ENCODE measurements around the gene TBC1D9B. TPM values are rescaled to one million over a fixed set of nuclear protein-coding genes. Genes with fewer than 3 reads are reported as not detected.

Gene TBC1D9B
- total RNA-seq, 1 donor from 2014 or later = 41.3 TPM

GRCh38 chr5:179829732-179830435, 77.8 kb downstream of the TBC1D9B start:
- DNase-seq (ENCODE audit: low spot score) = no peak
- intact Hi-C loops (cut with DNase I) = no loop called here

DNA sequence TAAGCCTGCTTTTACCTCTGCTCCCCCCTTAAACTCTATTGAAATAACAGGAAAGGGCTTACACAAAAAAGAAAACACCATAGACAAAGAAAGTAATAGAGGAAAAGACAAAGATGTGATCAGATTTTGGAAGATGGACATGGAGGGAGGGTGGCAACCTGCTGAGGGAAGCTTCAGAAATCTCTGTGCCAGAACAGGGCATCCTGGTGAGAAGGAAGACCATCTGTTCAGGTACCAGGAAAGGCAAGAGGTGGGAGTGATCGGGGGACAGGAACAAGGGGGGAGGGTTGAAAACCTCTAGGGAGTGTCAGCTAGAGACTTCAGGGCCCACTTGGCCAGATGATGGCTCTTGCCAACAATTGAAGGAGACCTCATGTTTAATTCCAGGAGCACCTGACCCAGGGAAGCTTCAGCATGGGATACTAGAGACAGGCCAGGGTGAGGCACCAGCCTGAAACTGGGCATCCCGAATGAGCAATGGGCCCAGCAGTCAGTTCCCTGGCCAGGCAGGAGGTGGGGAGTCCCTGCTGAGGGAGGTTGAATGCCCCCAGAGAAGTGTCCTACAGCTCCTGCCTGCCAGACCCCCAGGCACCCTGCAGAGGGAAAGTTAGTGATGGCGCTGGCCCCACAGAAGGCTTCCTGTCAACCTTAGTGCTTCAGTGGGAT, 78.8 kb downstream of the TBC1D9B start:
- intact Hi-C loops (cut with DNase I) = no loop called here
- DNase-seq (ENCODE audit: low spot score) = no peak

DNA sequence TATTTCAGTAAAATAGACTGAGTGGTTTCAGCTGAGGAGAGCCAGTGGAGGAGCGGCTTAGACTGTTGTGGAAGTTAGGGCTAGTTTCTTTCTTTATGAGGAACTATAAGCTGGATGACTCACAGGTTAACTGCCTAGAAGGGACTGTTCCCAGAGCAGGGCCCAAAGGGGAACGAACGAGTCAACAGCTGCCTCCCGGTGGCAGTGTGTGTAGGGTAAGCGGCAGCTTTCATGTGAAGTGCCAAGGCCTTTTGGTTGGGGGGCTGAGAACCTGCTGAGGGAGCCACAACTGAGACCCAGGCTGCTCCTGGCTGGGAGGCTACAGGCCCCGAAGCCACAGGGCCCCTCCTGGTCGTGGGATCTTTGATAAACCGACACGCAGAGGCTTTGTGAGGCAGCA, 80.0 kb downstream of the TBC1D9B start:
- intact Hi-C loops (cut with DNase I) = no loop called here
- DNase-seq (ENCODE audit: low spot score) = no peak

DNA sequence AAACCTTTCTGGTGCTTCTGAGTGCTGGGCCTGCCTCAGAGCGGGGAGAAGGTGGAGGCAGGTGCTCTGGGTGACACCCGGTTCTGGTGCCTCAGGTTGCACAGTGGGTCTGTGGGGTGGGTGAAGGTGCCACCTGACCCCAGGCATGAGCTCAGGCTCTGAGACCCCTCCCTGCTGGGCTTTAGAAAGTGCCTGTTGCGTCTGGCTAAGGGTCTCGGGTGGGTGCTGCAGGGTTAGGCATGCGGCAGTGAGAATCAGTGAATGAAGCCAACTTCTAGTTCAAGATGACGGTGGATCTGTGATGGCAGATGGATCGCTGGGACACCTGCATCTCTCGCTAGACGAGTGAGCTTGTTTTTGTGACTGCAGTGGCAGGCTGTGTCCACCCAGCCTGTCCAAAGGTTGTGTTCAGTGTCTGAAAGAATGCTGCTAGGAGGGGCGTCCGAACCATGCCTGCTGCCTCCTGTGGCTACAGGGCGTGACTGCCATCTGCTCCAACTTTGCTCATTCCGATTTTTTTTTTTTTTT, 82.0 kb downstream of the TBC1D9B start:
- intact Hi-C loops (cut with DNase I) = no loop called here
- no peak for DNase-seq (ENCODE audit: low spot score)

DNA sequence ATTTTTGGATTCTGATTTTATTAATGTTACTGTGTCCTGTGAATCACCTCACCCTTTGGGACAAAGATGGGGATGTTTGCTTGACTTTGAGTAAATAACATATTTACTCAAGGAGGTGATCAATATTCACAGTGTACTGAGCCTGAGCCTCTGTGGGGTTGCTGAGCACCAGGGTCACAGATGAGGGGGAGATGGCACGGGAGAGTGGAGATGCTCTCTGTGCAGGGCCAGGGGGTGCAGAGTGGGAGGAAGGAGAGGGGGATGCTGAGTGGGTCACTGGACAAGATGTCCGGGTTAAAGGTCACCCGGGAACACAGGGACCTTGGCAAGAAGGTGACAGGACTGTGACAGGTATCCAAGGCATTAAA, 83.0 kb downstream of the TBC1D9B start:
- intact Hi-C loops (cut with DNase I) = no loop called here
- no peak for DNase-seq (ENCODE audit: low spot score)

- DNase-seq (ENCODE audit: low spot score) = no peak
- intact Hi-C loops (cut with DNase I) = no loop called here
Measured at GRCh38 chr5:179823937-179824744, 83.6 kb downstream of the TBC1D9B start.

GRCh38 chr5:179822444-179822990, 85.2 kb downstream of the TBC1D9B start:
- intact Hi-C loops (cut with DNase I) = no loop called here

DNA sequence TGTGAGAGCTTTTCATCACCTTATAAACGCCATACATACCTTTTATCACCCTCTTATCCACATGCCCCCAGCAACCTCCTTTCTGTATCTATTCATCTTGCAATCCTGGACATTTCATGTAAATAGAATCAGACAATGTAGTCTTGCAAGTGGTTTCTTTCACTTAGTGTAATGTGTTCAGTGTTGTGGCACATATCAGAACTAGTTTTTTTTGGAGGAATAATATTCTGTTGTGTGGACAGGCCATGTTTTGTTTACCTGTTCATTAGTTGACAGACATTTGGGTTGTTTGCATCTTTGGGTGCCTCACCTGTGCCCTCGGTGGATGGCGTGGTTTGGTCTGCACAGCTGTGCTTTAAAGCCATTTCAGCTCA, 85.7 kb downstream of the TBC1D9B start:
- no peak for DNase-seq (ENCODE audit: low spot score)
- intact Hi-C loops (cut with DNase I) = no loop called here

More at GRCh38 chr5:179822444-179822990, 85.2 kb downstream of the TBC1D9B start:
- no peak for DNase-seq (ENCODE audit: low spot score)

DNA sequence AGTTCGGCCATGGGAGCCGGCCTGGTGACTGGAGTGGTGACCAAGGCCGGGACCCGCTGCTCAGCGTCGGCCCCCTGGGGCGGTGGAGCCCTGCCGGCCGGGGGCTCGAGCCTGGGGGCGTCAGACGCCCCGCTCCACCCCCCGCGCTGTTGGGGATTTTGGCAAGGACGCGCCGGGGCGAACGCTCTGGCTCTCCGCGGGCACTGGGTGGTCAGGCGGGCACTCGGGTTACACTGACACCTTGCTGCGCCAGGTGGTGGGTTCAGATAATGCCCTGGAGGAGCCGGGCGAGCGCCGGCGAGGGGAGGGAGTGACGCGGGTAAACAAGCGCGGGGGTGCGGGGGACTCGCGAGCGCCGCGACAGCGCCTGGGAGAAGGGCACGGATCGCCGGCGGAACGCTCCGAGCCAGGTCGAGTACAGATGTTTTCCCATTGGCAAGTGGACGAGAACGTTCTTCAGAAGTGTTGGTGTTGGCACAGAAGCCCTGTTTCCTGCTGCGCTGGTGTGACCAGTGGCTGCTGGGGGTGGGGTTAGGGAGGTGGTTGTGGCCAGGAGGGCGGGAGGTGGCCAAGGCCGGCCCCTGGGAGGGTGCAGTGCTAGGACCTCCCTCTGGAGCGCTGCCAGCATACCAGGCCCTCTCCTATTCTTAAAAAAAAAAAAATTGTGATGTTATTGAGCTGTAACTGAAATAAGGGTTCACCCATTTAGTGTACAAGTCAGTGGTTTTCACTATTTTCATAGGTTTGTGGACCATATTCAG, 86.2 kb downstream of the TBC1D9B start:
- intact Hi-C loops (cut with DNase I) = loop anchor here (1.0 kb wide), 1 partner anchor 15 kb away; the partner anchor contains the start of gene MGAT4B
- DNase-seq (ENCODE audit: low spot score) = peak; percentile 98

GRCh38 chr5:179820483-179821297, 87.0 kb downstream of the TBC1D9B start, which contains the start of gene SQSTM1:
SQSTM1 (plus strand) TSS chr5:179820905; CDS start chr5:179820937, 32 bp downstream.
- DNase-seq (ENCODE audit: low spot score) = peak; percentile 94
- intact Hi-C loops (cut with DNase I) = loop anchor here (1.0 kb wide), 1 partner anchor 14 kb away; the partner anchor contains the start of gene MGAT4B

GRCh38 chr5:179820127-179820482, 87.6 kb downstream of the TBC1D9B start:
- intact Hi-C loops (cut with DNase I) = no loop called here
- no peak for DNase-seq (ENCODE audit: low spot score)

DNA sequence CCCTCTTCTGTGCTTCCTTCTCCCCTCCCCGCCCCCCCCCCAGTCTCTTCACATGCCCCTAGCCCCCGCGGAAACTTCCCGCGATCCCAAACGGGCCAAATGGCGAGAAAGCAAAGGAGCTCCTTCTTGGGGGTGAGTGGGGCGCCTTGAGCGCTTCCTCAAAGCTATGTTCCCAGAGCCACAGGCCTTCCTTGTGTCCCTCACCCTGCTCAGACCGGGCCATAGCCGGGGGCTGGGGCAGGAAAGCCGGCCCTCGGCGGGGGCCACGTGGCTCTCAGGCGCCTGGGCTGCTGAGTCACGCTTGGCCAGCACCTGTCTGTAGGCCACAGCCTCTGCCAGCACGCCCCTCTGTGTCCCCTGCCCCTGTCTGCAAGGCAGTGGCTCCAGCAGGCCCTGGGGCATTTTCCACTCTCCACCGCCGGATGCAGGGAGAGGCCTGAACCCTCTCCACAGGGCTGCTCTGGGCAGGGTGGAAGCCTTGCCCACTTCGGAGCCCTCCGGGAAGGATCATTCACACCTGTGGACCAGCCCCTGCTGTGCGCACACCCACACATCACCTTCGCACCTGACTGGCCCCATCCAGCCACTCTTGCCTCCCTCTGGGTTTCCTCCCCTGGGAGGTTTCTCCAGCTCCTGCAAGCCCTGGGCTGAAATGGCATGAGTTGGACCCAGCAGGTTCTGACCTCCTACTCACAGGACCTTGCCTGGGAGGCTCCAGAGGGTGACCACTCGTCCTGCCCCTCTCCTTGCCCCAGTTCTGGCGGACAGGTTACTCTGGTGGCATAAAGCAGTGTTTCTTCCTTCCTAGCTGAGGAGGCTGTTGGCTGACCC, 88.2 kb downstream of the TBC1D9B start:
- peak; percentile 90 for DNase-seq (ENCODE audit: low spot score)
- intact Hi-C loops (cut with DNase I) = loop anchor here (2.0 kb wide), 1 partner anchor 39 kb away; the partner anchor contains the start of gene MRNIP

DNA sequence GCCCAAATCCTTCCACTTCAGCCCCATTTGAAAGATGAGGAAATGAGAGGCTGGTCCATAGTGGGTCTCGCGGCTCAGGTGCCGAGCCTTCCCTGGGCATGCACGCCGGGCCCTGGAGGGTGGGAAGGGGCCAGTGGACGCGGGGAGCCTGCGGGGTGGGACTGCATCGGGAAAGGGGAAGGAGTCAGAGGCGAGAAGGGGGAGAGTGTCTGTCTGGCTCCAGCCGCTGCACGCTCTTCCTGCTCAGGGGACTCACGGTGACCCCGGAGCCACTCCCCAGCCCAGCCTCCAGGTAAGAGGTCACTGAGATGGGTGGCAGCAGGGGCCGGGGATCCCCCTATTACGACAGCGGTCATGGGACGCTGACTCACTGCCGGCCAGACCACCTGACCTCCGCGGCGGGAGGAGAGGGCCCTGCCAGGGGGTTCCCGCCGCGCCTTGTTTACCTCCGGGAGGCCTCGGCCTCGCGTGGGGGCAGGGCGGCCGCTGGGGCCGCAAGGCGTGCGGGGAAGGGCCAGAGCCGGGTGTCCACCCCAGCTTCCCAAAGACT, 88.9 kb downstream of the TBC1D9B start:
- peak; percentile 97 for DNase-seq (ENCODE audit: low spot score)
- intact Hi-C loops (cut with DNase I) = loop anchor here (2.0 kb wide), 1 partner anchor 40 kb away; the partner anchor contains the start of gene MRNIP

DNA sequence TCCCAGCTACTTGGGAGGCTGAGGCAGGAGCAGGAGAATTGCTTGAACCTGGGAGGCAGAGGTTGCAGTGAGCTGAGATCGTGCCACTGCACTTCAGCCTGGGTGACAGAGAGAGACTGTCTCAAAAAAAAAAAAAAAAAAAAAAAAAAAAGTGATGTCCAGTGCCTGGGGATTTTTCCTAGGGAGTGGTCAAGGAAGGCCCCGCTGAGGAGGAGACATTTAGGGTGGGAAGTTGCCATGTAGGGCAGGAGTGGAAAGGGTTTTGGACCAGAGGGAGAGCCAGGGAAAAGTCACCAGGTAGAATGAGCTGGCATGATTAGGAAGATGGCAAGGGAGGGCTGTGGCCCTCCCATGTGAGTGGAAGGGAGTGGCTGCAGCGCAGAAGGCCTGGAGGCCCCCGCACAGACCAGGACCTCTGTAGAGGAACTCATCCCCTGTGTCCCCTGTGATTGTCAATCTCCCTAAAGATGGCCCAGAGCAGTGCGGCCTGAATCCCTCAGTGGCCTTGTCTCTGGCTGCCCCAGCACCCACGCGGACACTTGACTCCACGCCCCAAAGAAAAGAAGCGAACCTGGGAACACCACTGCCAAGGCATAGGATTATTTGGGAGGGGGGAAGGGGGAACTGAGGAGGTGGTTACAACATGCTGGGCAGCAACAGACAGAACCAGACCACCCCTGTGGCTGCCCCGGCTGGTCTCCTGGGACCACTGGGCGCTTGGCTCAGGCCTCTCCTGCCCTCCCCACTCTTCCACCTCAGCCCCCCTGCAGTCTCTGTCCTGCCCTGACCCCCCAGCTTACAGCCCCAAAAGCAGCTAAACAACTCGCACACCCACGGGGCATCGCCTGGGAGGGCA, 89.6 kb downstream of the TBC1D9B start:
- intact Hi-C loops (cut with DNase I) = loop anchor here (2.0 kb wide), 1 partner anchor 41 kb away; the partner anchor contains the start of gene MRNIP
- DNase-seq (ENCODE audit: low spot score) = no peak

DNA sequence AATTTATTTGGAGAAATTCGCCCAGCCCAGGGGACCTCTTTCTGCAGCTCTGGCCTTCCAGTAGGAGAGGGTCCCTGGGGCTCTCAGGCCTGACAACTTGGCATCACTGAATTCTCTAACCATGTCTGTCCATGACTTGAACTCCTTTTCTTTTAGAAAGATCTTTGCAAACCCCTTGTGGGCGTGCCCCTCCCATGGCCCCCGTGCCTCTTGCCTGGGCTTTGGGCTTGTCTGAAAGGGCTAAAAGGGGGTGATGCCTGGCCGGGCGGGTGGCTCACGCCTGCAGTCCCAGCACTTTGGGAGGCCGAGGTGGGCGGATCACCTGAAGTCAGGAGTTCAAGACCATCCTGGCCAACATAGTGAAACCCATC, 90.2 kb downstream of the TBC1D9B start:
- DNase-seq (ENCODE audit: low spot score) = no peak
- intact Hi-C loops (cut with DNase I) = no loop called here

DNA sequence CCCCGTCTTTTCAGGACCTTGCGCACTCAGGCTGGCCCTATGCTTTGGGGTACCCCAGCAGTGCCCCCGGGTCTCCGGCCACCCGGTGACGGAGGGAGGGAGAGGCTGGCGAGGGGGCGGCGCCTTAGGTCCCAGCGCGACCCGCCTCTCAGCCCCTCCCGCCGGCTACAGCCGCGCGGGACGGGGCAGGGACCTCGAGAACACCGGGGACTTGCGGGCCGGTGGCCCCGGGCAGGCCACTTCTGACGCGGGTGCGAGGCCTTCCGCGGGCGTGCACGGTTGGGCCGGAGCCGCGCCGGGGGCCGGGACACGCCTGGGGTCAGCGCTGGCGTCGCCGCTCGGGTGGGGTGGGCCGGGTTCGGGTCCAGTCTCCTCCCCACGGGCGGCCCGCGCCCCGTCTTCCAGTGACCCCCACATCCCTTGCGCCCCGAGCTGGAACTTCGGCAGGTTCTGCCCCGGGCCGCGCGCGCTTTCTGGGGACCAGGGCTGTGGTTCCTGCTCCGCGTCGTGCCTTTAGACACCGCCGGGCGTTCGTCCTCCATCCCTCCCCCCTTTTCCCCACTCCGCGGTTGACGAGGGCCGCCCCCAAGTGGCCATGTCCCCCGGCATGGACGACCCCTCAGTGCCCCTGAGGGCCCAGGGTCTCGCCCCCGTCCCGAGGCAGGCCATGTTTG, 90.8 kb downstream of the TBC1D9B start:
- DNase-seq (ENCODE audit: low spot score) = no peak
- intact Hi-C loops (cut with DNase I) = no loop called here
